ENCODE measurements around the gene SDHAF1. TPM values are rescaled to one million over a fixed set of nuclear protein-coding genes. Genes with fewer than 3 reads are reported as not detected.

Gene SDHAF1, protein sequence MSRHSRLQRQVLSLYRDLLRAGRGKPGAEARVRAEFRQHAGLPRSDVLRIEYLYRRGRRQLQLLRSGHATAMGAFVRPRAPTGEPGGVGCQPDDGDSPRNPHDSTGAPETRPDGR
- 37.3 and 43.3 TPM in 2 replicates for total RNA-seq

DNA sequence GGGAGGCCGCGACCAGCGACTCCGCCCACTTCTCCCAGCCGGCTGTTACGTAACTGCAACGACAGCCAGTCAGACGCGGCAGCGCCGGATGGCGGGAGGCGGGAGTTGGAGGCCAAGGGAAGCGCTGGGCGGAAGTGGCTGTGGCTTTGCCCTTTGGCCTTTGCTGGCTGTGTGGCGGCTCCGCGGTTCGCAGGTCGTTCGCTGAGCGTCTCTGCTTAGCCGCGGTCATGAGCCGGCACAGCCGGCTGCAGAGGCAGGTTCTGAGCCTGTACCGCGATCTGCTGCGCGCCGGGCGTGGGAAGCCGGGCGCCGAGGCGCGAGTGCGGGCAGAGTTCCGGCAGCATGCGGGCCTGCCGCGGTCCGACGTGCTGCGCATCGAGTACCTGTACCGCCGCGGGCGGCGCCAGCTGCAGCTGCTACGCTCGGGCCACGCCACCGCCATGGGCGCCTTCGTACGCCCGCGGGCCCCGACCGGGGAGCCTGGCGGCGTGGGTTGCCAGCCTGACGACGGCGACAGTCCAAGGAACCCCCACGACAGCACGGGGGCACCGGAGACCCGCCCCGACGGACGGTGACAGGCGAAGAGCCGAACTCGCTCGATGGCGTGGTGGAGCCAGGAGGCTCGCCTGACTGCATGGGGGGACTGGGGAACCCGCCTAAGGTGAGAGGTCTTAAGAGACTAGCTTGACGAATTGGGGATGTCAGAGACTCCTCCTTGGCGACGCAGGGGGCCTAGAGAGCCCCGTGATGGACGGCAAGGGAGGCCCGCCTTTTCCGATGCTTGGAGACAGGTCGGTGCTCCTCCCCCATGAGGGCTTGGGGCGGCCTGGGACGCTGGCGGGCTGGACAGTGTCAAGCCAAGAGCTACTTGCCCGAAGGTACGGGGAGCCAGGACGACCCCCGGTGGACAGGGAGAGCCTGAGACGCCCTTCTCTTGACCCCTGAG lies at the start of gene SDHAF1:
SDHAF1 (plus strand) TSS at position 141 of the 946 bp plus-strand sequence; CDS start at position 228, 87 bp downstream.

DNA sequence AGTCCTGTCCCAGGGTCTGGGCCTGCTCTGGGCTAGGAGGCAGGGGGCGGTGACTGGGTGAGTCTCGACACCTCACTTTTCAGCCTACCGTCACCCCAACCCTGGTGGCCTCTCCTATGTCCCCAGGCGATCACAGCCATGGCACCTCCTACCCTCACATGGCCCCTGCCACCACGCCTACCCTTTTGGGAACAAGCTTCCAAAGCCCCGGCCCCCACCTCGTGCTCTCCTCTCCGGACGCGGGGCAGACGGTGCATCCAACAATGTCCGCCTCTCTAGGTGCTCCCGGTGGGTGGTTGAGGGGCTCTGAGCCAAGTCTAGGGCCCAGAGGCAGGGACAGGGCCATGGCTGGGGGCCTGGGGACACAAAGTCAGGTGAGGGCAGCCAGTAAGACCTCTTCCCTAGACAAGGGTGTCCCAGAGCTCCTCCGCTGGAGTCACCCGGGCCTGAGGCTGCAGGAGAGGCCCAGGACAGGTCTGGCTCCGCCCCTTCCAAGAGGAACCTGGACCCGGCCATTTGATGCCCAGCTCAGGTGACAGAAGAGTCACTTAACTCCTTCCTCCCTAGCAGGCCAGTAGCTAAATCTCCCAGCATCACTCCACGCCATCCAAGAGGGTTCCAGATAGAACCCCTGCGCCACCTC lies 13.5 kb downstream of the SDHAF1 start, which contains the start of gene SYNE4:
SYNE4 (minus strand) TSS at position 478 of the 643 bp plus-strand sequence; CDS start at position 346, 132 bp downstream.

DNA sequence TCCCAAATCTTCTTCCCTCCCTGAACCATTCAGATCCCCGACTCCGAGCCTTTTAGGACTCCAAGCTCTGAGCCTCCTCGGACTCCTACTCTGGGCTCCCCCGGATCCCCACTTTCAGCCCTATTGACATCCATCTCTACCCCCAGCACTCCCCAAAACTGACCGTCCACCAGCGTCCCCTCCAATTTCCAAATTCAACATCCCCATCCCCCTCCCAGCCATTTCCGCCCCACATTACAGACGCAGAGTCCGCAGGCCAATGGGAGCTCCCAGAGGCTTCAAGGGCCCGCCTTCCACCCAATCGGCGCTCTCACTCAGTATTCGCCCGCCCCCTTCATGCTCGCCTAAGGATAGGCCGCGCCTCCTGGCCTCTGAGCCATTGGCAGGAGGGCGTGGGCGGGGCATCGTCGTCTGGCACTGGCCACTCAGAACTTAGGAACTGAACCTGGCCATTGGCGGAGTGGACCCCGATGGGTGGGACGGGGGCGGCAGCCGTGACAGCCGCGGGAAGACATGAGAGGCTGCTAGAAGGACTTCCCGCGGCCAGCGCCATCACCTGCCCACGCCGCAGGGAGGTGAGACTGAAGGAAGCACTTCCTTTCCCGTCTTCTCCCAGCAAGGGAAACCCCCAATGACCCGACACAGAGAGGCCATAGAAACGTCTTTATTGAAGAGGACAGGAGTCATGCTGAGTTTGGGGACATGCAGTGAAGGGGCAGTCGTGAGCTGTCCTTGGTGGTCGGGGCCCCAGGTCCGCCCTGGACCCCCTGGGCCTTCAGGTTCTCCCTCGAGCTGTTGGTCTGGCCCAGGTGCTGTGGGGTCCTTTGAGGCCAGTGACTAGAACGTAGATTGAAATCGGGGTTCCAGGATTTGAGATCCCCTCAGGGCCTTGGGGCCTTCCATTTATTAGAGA lies 19.3 kb downstream of the SDHAF1 start, which contains the start of gene ALKBH6:
ALKBH6 (minus strand) TSS at position 202 of the 913 bp plus-strand sequence. CDS start 816 bp downstream, outside the sequence.

DNA sequence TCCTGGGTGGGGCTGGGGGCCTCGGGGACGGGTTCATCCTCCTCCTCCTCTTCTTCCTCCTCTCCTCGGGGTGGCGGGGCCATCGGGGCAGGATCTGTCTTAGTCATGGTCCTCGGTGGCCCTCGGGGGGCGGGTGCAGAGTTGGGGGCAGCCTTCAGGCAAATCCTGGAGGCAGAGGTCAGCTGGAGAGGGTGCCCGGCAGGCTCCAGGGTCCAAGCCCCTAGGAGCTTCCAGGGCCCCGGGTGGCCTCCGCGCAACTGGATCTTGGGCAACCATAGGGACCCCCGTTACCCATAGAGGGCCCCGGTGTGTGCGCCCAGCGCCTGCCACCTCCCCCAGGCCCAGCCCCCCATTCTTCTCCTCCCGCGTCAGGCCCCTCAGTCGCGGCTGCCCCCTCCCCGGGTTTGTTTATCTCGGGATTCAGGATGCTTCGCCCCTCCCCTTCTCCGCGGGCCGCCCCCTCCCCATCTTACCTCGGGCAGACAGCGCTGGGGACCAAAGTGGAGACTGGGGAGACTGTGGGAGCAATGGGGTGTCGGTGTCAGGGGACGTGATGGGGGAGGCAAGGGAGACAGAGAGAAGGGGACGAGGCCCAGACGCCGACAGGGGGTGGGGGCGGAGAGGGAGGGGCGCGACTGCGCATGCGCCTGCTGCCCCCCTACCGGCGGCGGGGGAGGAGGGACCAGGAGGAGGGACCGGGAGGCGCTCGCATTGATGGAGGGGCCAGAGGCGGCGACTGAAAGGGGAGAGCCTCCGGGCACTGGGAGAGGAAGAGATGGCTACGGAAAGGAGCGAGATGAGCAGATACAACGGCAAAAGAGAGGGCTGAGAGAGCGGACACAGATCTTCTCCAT lies 37.5 kb downstream of the SDHAF1 start, which contains the start of gene CLIP3:
CLIP3 (minus strand) TSS at position 623 of the 854 bp plus-strand sequence; CDS start at position 107, 516 bp downstream.

Other genes starting within 250 kb of the SDHAF1 start
- 11.0 and 18.2 TPM in 2 replicates for gene U2AF1L4, start 249.8 kb upstream of the SDHAF1 start, total RNA-seq
- gene PSENEN, start 249.5 kb upstream of the SDHAF1 start, total RNA-seq, result 39.8 and 52.0 TPM in 2 replicates
- 11.7 and 13.5 TPM in 2 replicates for gene LIN37, start 246.6 kb upstream of the SDHAF1 start, total RNA-seq
- 142 and 170 TPM in 2 replicates for gene HSPB6, start 238.2 kb upstream of the SDHAF1 start, total RNA-seq
- 5.8 and 7.5 TPM in 2 replicates for gene PROSER3, start 237.0 kb upstream of the SDHAF1 start, total RNA-seq
- gene ARHGAP33, start 219.6 kb upstream of the SDHAF1 start, total RNA-seq, result 3.0 and 6.7 TPM in 2 replicates
- gene PRODH2, start 182.3 kb upstream of the SDHAF1 start, total RNA-seq, result not detected in 2 replicates
- not detected in 2 replicates for gene NPHS1, start 142.7 kb upstream of the SDHAF1 start, total RNA-seq
- gene KIRREL2, start 138.3 kb upstream of the SDHAF1 start, total RNA-seq, result 0.17 TPM in 1 of 2 replicates, not detected in the other
- gene APLP1, start 126.6 kb upstream of the SDHAF1 start, total RNA-seq, result 8.9 and 27.8 TPM in 2 replicates
- 0.34 and 1.5 TPM in 2 replicates for gene NFKBID, start 94.6 kb upstream of the SDHAF1 start, total RNA-seq
- not detected in 2 replicates for gene HCST, start 92.7 kb upstream of the SDHAF1 start, total RNA-seq
- gene TYROBP, start 86.9 kb upstream of the SDHAF1 start, total RNA-seq, result not detected in 2 replicates
- 8.6 and 9.7 TPM in 2 replicates for gene LRFN3, start 58.8 kb upstream of the SDHAF1 start, total RNA-seq
- gene SYNE4, start 13.6 kb downstream of the SDHAF1 start, total RNA-seq, result 0.35 TPM in 1 of 2 replicates, not detected in the other
- 20.9 and 23.7 TPM in 2 replicates for gene ALKBH6, start 19.0 kb downstream of the SDHAF1 start, total RNA-seq
- 18.4 and 29.3 TPM in 2 replicates for gene CLIP3, start 37.7 kb downstream of the SDHAF1 start, total RNA-seq
- gene THAP8, start 59.1 kb downstream of the SDHAF1 start, total RNA-seq, result 11.9 and 20.5 TPM in 2 replicates
- 0.09 and 1.2 TPM in 2 replicates for gene WDR62, start 59.7 kb downstream of the SDHAF1 start, total RNA-seq
- not detected in 2 replicates for gene OVOL3, start 116.0 kb downstream of the SDHAF1 start, total RNA-seq
- gene POLR2I, start 119.7 kb downstream of the SDHAF1 start, total RNA-seq, result 34.4 and 47.3 TPM in 2 replicates
- 159 and 271 TPM in 2 replicates for gene TBCB, start 120.3 kb downstream of the SDHAF1 start, total RNA-seq
- gene CAPNS1, start 144.9 kb downstream of the SDHAF1 start, total RNA-seq, result 190 and 422 TPM in 2 replicates
- 17.6 and 22.8 TPM in 2 replicates for gene COX7A1, start 157.3 kb downstream of the SDHAF1 start, total RNA-seq
- gene ZNF565, start 219.5 kb downstream of the SDHAF1 start, total RNA-seq, result 1.2 and 2.7 TPM in 2 replicates
- 49.5 and 60.3 TPM in 2 replicates for gene ZNF146, start 219.9 kb downstream of the SDHAF1 start, total RNA-seq

Measured in pericardium fibroblast (primary cell).